HCT116 (cell line): Measurements from ENCODE around the gene EDNRA. TPM values are rescaled to one million over a fixed set of nuclear protein-coding genes. Genes with fewer than 3 reads are reported as not detected.

Source experiments
- total RNA-seq: library from RNA; stranded (reverse); gene quantifications from one replicate; pipeline ENCODE4 v1.2.1, GENCODE V29; 2021; ENCODE audit not compliant: unreplicated experiment

Gene EDNRA
- total RNA-seq, 1 experiment from 2014 or later: 2.0 TPM

Other genes starting within 250 kb of the EDNRA start
- gene TMEM184C, start 136.3 kb downstream of the EDNRA start, total RNA-seq: 24.6 TPM
- gene PRMT9, start 203.1 kb downstream of the EDNRA start, total RNA-seq: 5.8 TPM